Measurements from ENCODE around the gene ELANE. TPM values are rescaled to one million over a fixed set of nuclear protein-coding genes. Genes with fewer than 3 reads are reported as not detected.

The ELANE gene
- total RNA-seq, 3 donors from 2014 or later (not counting 1 experiment from before 2014, with no cell fraction given): 1.7 to 1.8 TPM; not detected in 1

GRCh38 chr19:902446-903226 lies 50.5 kb downstream of the ELANE start:
- no peak for TF ChIP-seq CTCF (IDR thresholded peaks at IDR 0.05)
- Mint-ChIP-seq H3K4me1 (peaks cover 0 to 7% of the 10 kb centered on the region in 2 donors), H3K9me3 (no peaks in the 10 kb centered on the region), H3K27me3 (ENCODE audit: low read depth in 2 of 2) (no peaks in the 10 kb centered on the region), H3K36me3 (no peaks in the 10 kb centered on the region), H3K4me3 (no peak overlapping the region), H3K27ac (no peak overlapping the region)
- Histone ChIP-seq H3K27me3 (ENCODE audit: control insufficient read depth, insufficient read depth, low read length) (no peaks in the 10 kb centered on the region), H3K4me1 (ENCODE audit: control insufficient read depth, insufficient read depth, low read length) (peaks cover 31% of the 10 kb centered on the region), H3K9me3 (ENCODE audit: control insufficient read depth, insufficient read depth, low read length) (no peaks in the 10 kb centered on the region), H3K27ac (ENCODE audit: low read length) (no peak overlapping the region), H3K4me3 (ENCODE audit: low read length) (no peak overlapping the region), H3K36me3 (ENCODE audit: control insufficient read depth, insufficient read depth, low read length) (peaks cover 22% of the 10 kb centered on the region)
- ATAC-seq (no peak), DNase-seq (no peak)
- intact Hi-C loops (cut with micrococcal nuclease): no loop called here
- WGBS (ENCODE audit: insufficient coverage): 94% methylated on average over 14 of the region's 14 CpGs

- H3K36me3 ChIP-seq (ENCODE audit: control insufficient read depth, insufficient read depth, low read length): peaks cover 22% of the 10 kb centered on the region
- Mint-ChIP-seq H3K4me3 (no peak overlapping the region), H3K27me3 (ENCODE audit: low read depth in 2 of 2) (no peaks in the 10 kb centered on the region), H3K27ac (no peak overlapping the region), H3K36me3 (no peaks in the 10 kb centered on the region), H3K9me3 (no peaks in the 10 kb centered on the region), H3K4me1 (peaks cover 0 to 7% of the 10 kb centered on the region in 2 donors)
- 94% methylated on average over 32 of the region's 32 CpGs for WGBS (ENCODE audit: insufficient coverage)
- TF ChIP-seq CTCF (IDR thresholded peaks at IDR 0.05): no peak
- H3K9me3 ChIP-seq (ENCODE audit: control insufficient read depth, insufficient read depth, low read length): no peaks in the 10 kb centered on the region
- no peaks in the 10 kb centered on the region for H3K27me3 ChIP-seq (ENCODE audit: control insufficient read depth, insufficient read depth, low read length)
- ATAC-seq: no peak
- DNase-seq: no peak
- intact Hi-C loops (cut with micrococcal nuclease): no loop called here
- no peak overlapping the region for H3K4me3 ChIP-seq (ENCODE audit: low read length)
- H3K27ac ChIP-seq (ENCODE audit: low read length): no peak overlapping the region
- peaks cover 38% of the 10 kb centered on the region for H3K4me1 ChIP-seq (ENCODE audit: control insufficient read depth, insufficient read depth, low read length)
Observed at GRCh38 chr19:903266-903797, 51.2 kb downstream of the ELANE start.

GRCh38 chr19:904545-904944 lies 52.4 kb downstream of the ELANE start:
- no peaks in the 10 kb centered on the region for H3K36me3 Mint-ChIP-seq
- H3K4me3 Mint-ChIP-seq: no peak overlapping the region
- DNase-seq: no peak
- Histone ChIP-seq H3K4me1 (ENCODE audit: control insufficient read depth, insufficient read depth, low read length) (peaks cover 50% of the 10 kb centered on the region), H3K4me3 (ENCODE audit: low read length) (no peak overlapping the region), H3K27me3 (ENCODE audit: control insufficient read depth, insufficient read depth, low read length) (no peaks in the 10 kb centered on the region), H3K27ac (ENCODE audit: low read length) (no peak overlapping the region), H3K36me3 (ENCODE audit: control insufficient read depth, insufficient read depth, low read length) (peaks cover 14% of the 10 kb centered on the region), H3K9me3 (ENCODE audit: control insufficient read depth, insufficient read depth, low read length) (no peaks in the 10 kb centered on the region)
- ATAC-seq: no peak
- peaks cover 8 to 19% of the 10 kb centered on the region in 2 donors for H3K4me1 Mint-ChIP-seq
- H3K27me3 Mint-ChIP-seq (ENCODE audit: low read depth in 2 of 2): no peaks in the 10 kb centered on the region
- H3K9me3 Mint-ChIP-seq: no peaks in the 10 kb centered on the region
- intact Hi-C loops (cut with micrococcal nuclease): no loop called here
- 96% methylated on average over 8 of the region's 8 CpGs for WGBS (ENCODE audit: insufficient coverage)
- no peak overlapping the region for H3K27ac Mint-ChIP-seq
- no peak for TF ChIP-seq CTCF (IDR thresholded peaks at IDR 0.05)

Other genes starting within 250 kb of the ELANE start
- 10 to 100 TPM; 57.2 to 58.5 (median 57.6) TPM for gene POLRMT, start 218.8 kb upstream of the ELANE start, total RNA-seq
- gene FGF22, start 212.4 kb upstream of the ELANE start, total RNA-seq: under 1 TPM; 0.31 to 0.58 (median 0.41) TPM
- gene RNF126, start 189.1 kb upstream of the ELANE start, total RNA-seq: 100 to 1,000 TPM; 119 to 149 (median 146) TPM
- gene FSTL3, start 175.9 kb upstream of the ELANE start, total RNA-seq: 1 to 10 TPM; 1.5 to 1.9 (median 1.5) TPM
- gene PRSS57, start 156.9 kb upstream of the ELANE start, total RNA-seq: 10 to 100 TPM in 1 of 3 donors, 1 to 10 TPM in 2; 1.5 to 11.7 (median 4.5) TPM
- 1 to 10 TPM in 1 of 3 donors, under 1 TPM in 1, not detected in 1; 0.59 to 1.0 TPM for gene PALM, start 143.4 kb upstream of the ELANE start, total RNA-seq
- not detected for gene MISP, start 101.2 kb upstream of the ELANE start, total RNA-seq
- 100 to 1,000 TPM; 302 to 350 (median 345) TPM for gene PTBP1, start 54.9 kb upstream of the ELANE start, total RNA-seq
- gene PLPPR3, start 30.3 kb upstream of the ELANE start, total RNA-seq: not detected
- gene AZU1, start 24.5 kb upstream of the ELANE start, total RNA-seq: 1 to 10 TPM in 2 of 3 donors, under 1 TPM in 1; 0.87 to 2.5 (median 1.8) TPM
- gene PRTN3, start 11.3 kb upstream of the ELANE start, total RNA-seq: under 1 TPM in 2 of 3 donors, not detected in 1; 0.36 to 0.73 TPM
- 10 to 100 TPM in 2 of 3 donors, 1 to 10 TPM in 1; 2.9 to 47.5 (median 10.4) TPM for gene CFD, start 7.4 kb downstream of the ELANE start, total RNA-seq
- gene MED16, start 40.9 kb downstream of the ELANE start, total RNA-seq: 10 to 100 TPM; 44.2 to 50.1 (median 44.7) TPM
- gene RNU6-9, start 41.2 kb downstream of the ELANE start, total RNA-seq: not detected
- 100 to 1,000 TPM in 1 of 3 donors, 10 to 100 TPM in 2; 88.7 to 106 (median 97.8) TPM for gene R3HDM4, start 60.9 kb downstream of the ELANE start, total RNA-seq
- under 1 TPM in 1 of 3 donors, not detected in 2; 0.31 TPM for gene KISS1R, start 65.0 kb downstream of the ELANE start, total RNA-seq
- 10 to 100 TPM; 15.9 to 24.6 (median 24.2) TPM for gene ARID3A, start 73.7 kb downstream of the ELANE start, total RNA-seq
- 10 to 100 TPM; 17.5 to 25.4 (median 22.7) TPM for gene WDR18, start 132.0 kb downstream of the ELANE start, total RNA-seq
- under 1 TPM in 2 of 3 donors, not detected in 1; 0.09 to 0.15 TPM for gene GRIN3B, start 148.1 kb downstream of the ELANE start, total RNA-seq
- gene TMEM259, start 168.8 kb downstream of the ELANE start, total RNA-seq: 100 to 1,000 TPM; 310 to 354 (median 317) TPM
- not detected for gene RNU6-2, start 169.2 kb downstream of the ELANE start, total RNA-seq
- gene CNN2, start 174.3 kb downstream of the ELANE start, total RNA-seq: 100 to 1,000 TPM; 163 to 276 (median 179) TPM
- gene ABCA7, start 187.8 kb downstream of the ELANE start, total RNA-seq: 100 to 1,000 TPM in 2 of 3 donors, 10 to 100 TPM in 1; 73.3 to 149 (median 121) TPM
- gene ARHGAP45, start 214.9 kb downstream of the ELANE start, total RNA-seq: 100 to 1,000 TPM; 535 to 601 (median 560) TPM
- 100 to 1,000 TPM in 1 of 3 donors, 10 to 100 TPM in 2; 77.3 to 105 (median 91.6) TPM for gene POLR2E, start 243.1 kb downstream of the ELANE start, total RNA-seq

Data from natural killer cell (primary cell).